ENCODE results near the gene CNGB1. TPM values are rescaled to one million over a fixed set of nuclear protein-coding genes. Genes with fewer than 3 reads are reported as not detected.
A peak's percentile ranks its signal among the peaks of the same experiment; 100 is the strongest.
"Not testable (repeated sequence)": the region's sequence is repeated elsewhere in the genome, so short reads cannot be mapped to it uniquely, and the experiment has no call there.

The CNGB1 gene
- total RNA-seq, 1 experiment from 2014 or later, result not detected

DNA sequence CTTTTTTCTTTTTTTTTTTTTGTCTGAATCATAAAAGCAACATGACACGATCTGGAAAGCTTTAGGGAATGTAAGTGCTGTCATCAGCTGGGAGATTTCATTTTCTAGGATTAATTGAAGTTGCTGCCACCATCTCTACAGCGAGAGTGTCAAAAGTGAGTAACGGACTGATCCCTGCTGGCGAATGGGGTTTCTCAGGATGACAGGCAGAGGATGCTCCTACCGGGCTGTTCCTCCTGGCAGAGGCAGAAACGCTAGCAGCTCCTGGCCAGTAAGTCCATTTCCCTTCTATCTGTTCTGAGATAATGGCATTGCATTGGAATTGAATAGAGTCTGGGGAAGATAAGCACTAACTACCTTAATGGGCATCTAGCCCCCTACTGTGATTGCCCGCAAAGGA is 88.1 kb downstream of the CNGB1 start:
- H3K4me3 ChIP-seq, result no peak overlapping the region
- H3K9me3 ChIP-seq, result no peaks in the 10 kb centered on the region
- H3K36me3 ChIP-seq, result no peaks in the 10 kb centered on the region
- DNase-seq, result peak; percentile 38
- H3K27me3 ChIP-seq, result peaks cover 7% of the 10 kb centered on the region

DNA sequence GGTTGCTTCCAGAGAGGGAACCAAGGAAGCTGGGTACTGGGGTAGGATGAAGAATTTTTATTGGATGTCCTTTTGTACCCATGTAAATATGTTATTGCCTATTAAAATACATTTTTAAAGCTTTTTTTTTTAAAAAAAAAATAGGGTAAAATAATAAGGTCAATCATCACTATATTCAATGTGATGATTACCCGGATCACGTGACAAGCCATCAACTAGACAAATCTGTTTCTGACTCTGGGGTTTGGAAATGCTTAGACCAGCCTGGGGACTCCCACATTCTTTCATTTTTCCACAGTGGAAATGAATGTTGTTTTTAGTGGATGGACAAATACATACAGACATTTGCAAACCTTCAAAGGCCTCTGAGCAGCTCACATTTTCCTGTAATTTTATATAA is 88.7 kb downstream of the CNGB1 start:
- Histone ChIP-seq H3K9me3 (no peaks in the 10 kb centered on the region), H3K36me3 (no peaks in the 10 kb centered on the region), H3K4me3 (no peak overlapping the region), H3K27me3 (peaks cover 7% of the 10 kb centered on the region)
- no peak for DNase-seq

DNA sequence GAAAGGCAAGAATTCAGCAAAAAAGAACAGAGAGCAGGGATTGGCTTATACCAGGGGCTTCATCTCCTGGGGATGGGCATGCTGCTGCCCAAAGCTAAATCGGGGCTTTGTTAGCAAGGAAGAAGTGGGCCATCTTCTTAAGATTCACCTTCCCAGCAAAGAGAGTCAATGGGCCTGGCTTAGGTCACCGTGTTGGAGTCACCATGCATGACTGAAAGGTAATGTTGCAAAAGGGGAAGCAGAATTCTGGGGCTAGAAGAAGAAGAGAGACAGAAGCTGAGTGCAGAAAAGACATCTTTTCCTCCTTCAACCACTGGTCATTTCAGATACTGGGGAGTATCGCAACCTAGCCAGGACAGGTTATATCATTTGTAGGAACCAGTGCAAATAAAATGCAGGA is 92.3 kb downstream of the CNGB1 start:
- no peaks in the 10 kb centered on the region for H3K36me3 ChIP-seq
- no peak for DNase-seq
- peaks cover 7% of the 10 kb centered on the region for H3K27me3 ChIP-seq
- no peak overlapping the region for H3K4me3 ChIP-seq
- H3K9me3 ChIP-seq, result no peaks in the 10 kb centered on the region

DNA sequence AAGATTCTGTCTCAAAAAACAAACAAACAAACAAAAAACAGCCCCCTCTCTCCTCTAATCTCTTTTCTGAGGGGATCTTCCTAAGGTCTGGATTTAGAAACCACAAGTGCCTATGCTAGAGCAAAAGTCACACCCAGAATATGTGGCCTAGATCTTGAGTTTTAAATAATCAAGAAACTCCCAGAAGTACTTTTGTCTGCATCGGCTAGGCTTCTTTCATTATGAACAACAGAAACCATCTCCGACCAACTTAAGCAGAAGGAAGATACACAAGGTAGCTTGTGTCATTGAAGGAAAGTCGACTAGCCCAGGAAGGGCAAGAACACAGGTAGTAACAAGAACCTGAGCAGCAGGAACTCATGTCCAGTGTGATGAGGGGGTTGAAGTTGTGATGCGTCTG is 94.7 kb downstream of the CNGB1 start:
- H3K27me3 ChIP-seq, result no peaks in the 10 kb centered on the region
- H3K36me3 ChIP-seq, result no peaks in the 10 kb centered on the region
- H3K4me3 ChIP-seq, result no peak overlapping the region
- DNase-seq, result no peak
- H3K9me3 ChIP-seq, result no peaks in the 10 kb centered on the region

DNA sequence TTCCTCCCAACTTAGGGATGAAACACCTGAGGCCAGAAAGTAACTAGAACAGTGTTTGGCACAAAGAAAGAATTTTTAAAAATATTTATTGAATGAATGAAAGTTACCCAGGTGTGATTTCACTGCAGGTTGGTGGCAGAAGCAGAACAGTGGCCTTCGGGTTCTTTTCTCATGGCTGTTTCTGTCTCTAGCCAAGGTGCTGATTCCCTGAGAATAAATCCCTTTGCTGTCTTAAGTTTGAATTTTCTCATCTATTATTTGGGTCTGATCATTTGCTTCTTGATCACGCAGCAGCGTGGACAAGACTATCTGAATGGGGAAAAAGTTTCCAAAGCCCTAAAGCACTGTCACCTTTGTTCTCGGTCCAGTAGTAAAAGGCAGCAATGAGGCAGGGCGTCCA is 95.6 kb downstream of the CNGB1 start:
- Histone ChIP-seq H3K4me3 (no peak overlapping the region), H3K36me3 (no peaks in the 10 kb centered on the region), H3K9me3 (no peaks in the 10 kb centered on the region), H3K27me3 (no peaks in the 10 kb centered on the region)
- DNase-seq, result no peak

DNA sequence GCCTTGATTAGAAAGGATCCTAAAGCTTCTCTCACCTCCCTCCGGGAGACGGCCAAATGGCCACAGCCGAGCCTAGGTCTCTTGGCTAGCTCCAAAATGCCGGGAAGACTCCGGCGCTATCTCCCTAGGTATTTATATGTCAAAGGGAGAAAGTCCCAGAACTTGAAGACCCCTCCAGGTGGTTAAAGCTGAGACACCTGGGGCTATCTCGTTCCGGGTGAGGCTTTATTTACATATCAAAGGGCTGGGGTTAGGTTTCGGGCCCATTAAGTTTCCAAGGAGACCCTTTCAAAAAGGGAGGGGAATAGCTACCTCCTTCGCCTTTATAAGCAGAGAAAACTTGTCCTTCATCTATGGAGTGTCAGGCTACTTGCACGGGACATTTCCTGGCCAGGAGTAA is 97.7 kb downstream of the CNGB1 start:
- no peaks in the 10 kb centered on the region for H3K9me3 ChIP-seq
- DNase-seq, result no peak
- H3K36me3 ChIP-seq, result no peaks in the 10 kb centered on the region
- no peak overlapping the region for H3K4me3 ChIP-seq
- no peaks in the 10 kb centered on the region for H3K27me3 ChIP-seq

DNA sequence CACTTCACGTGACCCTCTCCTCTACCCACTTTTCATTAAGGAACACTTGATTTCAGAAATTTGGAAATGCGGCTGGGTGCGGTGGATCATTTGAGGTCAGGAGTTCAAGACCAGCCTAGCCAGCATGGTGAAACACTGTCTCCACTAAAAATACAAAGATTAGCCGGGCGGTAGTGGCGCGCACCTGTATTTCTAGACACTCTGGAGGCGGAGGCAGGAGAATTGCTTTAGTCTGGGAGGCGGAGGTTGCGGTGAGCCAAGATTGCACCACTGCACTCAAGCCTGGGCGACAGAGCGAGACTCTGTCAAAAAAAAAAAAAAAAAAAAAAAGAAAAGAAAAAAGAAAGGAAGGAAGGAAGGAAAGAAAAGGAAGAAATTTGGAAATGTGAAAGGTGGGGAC is 98.2 kb downstream of the CNGB1 start:
- H3K9me3 ChIP-seq, H3K27me3 ChIP-seq, H3K36me3 ChIP-seq, DNase-seq, H3K4me3 ChIP-seq: not testable (repeated sequence)

DNA sequence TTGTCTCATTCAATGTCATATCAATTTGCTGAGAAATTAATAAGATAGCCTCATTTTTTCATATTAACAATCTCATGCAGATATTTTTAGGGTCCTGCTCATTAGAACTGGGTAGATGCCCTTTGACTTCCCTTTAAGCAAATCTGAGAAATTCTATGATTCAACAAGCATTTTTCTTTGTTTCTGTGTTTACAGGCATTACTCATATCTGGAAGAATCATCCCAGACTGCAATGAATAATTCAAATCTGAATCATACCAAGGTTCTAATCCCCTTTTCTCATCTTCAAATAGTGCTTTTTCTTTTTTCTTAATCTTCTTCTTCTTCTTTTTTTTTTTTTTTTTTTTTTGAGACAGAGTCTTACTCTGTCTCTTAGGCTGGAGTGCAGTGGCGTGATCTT is 99.5 kb downstream of the CNGB1 start:
- Histone ChIP-seq H3K4me3 (no peak overlapping the region), H3K9me3 (no peaks in the 10 kb centered on the region), H3K36me3 (no peaks in the 10 kb centered on the region), H3K27me3 (no peaks in the 10 kb centered on the region)
- DNase-seq, result no peak

DNA sequence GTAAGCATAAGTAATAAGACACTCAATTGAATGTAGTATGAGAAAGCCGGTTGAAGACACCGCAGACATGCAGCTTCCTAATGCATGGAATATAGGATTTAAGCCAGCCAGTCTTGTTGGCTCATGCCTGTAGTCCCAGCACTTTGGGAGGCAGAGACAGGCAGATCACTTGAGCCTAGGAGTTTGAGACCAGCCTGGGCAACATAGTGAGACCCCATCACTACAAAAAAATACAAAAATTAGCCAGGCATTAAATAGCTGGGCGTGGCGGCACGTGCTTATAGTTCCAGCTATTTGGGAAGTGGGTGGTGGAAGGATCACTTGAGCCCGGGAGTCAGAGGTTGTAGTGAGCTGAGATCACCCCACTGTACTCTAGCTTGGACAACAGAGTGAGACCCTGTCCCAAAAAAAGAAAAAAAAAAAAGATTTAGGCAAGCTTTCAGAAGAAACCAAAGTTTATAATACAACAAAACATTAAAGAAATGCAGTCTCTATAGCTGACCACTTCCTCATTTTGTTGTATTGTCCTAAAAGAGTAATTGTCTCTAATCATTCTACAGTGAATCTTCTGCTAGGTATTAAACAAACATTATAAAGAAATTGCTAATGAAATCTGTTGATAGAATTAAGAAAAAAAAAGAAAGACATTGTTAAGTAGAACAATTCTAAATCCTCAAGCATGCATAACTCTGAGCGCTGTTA is 100.0 kb downstream of the CNGB1 start:
- Histone ChIP-seq H3K4me3 (no peak overlapping the region), H3K27me3 (no peaks in the 10 kb centered on the region), H3K9me3 (no peaks in the 10 kb centered on the region), H3K36me3 (no peaks in the 10 kb centered on the region)
- peak; percentile 38 for DNase-seq

DNA sequence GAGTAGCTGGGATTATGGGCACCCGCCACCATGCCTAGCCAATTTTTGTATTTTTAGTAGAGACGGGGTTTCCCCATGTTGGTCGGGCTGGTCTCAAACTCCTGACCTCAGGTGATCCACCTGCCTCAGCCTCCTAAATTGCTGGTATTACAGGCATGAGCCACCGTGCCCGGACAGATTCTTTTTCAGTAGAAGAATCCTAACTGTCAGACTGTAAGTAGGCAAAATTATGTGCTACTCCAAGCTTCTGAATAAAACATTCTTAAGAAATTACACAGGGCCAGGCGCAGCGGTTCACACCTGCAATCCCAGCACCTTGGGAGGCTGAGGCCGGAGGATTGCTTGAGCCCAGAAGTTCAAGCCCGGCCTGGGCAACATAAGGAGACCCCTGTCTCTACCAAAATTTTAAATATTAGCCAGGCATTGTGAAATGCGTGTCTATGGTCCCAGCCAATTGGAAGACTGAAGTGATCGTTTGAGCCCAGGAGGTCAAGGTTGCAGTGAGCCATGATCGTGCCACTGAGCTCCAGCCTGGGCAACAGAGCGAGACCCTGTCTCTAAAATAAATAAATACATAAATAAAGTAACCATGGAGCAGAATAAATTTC is 101.9 kb downstream of the CNGB1 start:
- Histone ChIP-seq H3K36me3 (no peaks in the 10 kb centered on the region), H3K4me3 (no peak overlapping the region), H3K27me3 (no peaks in the 10 kb centered on the region), H3K9me3 (no peaks in the 10 kb centered on the region)
- DNase-seq, result no peak

DNA sequence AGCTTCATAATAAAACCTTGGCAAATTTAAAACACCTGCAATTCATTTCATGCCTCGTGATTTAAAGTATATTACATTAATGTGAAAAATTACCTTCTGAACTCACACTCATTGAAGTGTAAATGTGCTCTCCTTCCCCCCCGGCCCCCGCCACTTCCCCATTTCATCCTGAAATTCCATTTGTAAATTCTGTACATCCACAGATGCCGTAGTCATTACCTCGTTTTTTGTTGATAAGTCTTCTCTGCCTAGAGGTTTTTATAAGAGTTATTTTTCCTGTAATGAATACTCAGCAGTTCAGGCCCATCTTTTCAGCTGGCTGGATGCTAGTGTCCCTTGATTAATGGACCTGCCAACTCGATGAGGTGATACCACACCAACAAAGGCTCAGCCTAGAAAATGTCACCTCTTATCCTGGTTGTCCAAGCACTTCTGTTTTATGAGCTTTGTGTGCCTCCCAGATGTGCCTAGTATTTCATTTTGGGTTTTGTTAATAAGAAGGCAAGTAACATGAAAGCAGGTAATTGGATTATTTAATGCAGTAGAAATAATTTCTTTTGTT is 103.8 kb downstream of the CNGB1 start:
- Histone ChIP-seq H3K9me3 (no peaks in the 10 kb centered on the region), H3K36me3 (no peaks in the 10 kb centered on the region), H3K4me3 (no peak overlapping the region), H3K27me3 (no peaks in the 10 kb centered on the region)
- no peak for DNase-seq

DNA sequence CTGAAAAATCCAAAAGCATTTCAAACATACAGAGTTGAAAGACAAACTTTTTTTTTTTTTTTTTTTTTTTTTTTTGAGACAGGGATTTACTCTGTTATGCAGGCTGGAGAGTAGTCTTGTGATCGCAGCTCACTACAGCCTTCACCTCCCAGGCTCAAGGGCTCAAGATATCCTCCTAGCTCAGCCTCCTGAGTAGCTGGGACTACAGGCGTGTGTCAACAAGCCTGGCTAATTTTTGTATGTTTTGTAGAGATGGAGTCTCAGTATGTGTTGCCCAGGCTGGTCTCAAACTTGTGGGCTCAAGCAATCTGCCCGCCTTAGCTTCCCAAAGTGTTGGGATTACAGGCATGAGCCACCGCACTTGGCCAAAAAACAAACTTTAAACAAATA is 104.4 kb downstream of the CNGB1 start:
- Histone ChIP-seq H3K9me3 (no peaks in the 10 kb centered on the region), H3K4me3 (no peak overlapping the region), H3K27me3 (no peaks in the 10 kb centered on the region), H3K36me3 (no peaks in the 10 kb centered on the region)
- DNase-seq, result no peak

DNA sequence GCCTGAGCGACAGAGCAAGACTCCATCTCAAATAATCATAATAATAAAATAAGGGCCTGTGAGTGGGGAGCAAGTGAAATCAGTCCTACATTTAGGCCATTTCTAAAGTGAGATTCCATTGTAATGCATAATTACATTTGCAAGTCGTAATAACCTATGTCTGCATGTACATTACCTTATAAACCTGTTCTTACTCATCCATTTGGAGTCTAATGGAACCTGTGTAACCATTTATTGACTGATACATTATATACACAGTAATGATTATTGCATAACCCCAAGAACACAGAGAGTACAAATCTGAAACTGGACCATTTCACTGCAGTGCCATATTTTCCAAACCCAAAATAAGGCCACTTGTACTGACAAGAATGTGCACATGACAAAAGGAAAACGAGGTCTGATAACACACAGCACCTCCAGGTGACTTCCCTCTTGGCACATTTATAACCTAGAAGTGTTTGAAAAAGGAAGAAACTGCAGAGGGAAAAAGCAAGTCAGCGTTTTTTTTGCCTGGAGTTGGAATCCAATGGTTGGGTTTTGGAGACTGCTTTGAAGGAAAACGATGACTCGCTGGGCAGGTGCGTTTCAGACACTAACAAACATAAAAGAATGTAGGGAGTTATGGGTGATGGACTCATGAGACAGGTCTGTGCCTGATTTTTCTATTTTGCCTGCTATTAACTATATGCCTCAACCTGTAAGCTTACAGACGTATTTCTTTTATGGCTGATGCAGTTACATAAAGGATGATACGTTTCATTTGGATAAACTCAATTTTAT is 105.0 kb downstream of the CNGB1 start:
- H3K4me3 ChIP-seq, result no peak overlapping the region
- H3K27me3 ChIP-seq, result no peaks in the 10 kb centered on the region
- no peaks in the 10 kb centered on the region for H3K36me3 ChIP-seq
- no peak for DNase-seq
- no peaks in the 10 kb centered on the region for H3K9me3 ChIP-seq

DNA sequence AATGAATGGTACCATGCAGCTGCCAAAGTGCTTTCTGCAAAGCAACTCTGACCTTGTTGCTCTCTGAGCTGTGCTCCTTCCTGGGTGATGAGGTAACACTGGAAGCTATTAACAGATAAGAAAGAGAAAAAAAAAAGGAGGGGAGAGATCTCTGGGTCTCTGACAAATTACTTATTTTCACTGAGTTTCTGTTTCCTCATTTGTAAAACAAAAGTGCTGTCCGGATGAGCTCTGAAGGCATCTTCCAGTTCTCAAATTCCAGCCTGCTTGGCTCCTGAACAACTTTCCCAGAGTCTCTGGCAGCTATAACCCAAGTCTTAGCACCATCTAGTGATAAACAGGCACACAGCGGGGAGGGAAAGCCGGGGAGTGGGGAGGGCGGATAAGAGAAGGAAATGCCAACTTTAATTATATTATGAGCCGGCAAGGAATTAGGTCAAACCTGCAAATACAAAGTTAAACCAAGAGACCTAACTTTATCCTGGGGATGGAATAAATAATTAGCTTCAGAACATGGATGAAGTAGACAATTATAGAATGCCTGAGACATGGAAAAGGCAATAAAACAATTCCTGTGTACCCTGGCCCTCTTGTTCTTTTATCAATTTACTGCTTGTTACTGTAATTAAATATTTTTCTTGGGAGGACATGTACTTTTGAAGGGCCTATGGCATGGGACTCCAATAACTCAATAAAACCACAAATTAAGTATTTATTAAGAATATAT is 107.3 kb downstream of the CNGB1 start:
- H3K36me3 ChIP-seq, result no peaks in the 10 kb centered on the region
- no peaks in the 10 kb centered on the region; the same call in 1 of the 2 replicates for H3K9me3 ChIP-seq
- H3K4me3 ChIP-seq, result no peak overlapping the region
- H3K27me3 ChIP-seq, result no peaks in the 10 kb centered on the region
- peak; percentile 93 for DNase-seq

DNA sequence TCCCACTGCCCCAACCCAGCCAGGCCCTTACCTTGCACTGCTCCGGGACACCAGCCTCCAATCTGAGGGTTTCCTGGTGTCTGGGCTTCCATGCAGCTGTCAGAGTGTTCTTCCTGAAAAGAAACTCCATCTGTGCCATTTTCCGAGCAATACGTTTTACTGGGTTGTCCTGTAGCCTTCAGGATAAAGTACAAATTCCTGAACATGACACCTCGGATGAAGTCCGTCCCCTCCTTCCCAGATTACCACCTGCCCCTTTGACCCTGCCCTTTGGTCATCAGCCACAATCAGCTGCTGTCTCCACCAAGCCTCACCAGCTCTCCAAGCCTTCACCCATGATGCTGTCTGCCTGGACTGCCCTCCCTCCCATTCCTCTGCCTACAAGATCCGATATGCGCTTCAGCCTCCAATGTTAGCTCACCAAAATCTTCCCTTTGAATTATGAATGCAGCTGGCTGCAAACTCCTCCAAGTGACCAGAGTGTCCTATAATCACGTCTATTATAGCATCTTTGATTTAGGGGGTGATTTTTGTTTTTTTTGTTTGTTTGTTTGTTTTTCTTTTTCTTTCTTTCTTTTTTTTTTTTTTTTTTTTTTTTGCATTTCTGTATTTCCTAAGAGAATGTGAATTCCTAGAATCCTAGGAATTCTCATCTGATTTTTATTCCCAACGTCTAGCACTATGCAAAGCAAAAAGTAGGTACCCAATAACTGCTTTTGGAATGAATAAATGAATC is 108.1 kb downstream of the CNGB1 start:
- Histone ChIP-seq H3K36me3 (no peaks in the 10 kb centered on the region), H3K4me3 (no peak overlapping the region), H3K27me3 (no peaks in the 10 kb centered on the region), H3K9me3 (no peaks in the 10 kb centered on the region; the same call in 1 of the 2 replicates)
- DNase-seq, result no peak

DNA sequence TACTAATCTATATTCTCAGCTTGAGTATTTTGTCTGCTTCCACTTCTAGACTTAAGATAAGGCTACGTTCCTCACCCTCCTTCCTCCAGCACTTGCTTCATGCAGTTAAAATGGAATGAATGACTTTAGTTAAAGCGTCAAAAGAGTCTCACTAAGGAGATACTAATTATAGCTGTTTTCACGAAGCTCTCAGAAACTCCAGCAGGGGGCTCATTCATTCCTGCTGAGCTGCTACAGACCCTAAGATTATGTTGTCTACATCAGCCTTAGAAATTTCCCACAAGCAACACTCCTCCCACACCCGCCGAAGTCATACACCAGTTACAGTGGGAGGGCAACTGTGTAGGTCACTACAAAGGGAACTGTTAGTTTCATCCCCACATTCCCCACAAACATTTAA is 111.6 kb downstream of the CNGB1 start:
- no peaks in the 10 kb centered on the region for H3K36me3 ChIP-seq
- no peaks in the 10 kb centered on the region for H3K27me3 ChIP-seq
- H3K9me3 ChIP-seq, result no peaks in the 10 kb centered on the region; the same call in 1 of the 2 replicates
- no peak overlapping the region for H3K4me3 ChIP-seq
- no peak for DNase-seq
